Spinal cord (tissue), 10 donors: ENCODE results near the gene FAM13C. TPM values are rescaled to one million over a fixed set of nuclear protein-coding genes. Genes with fewer than 3 reads are reported as not detected.
A peak's percentile ranks its signal among the peaks of the same experiment; 100 is the strongest.

ENCODE experiments used
- DNase-seq, 6 donors: peaks; one replicate each; pipeline versions ENCODE4 v3.0.0 to v3.0.0-alpha.2; 2013 to 2015; ENCODE audit warnings: low spot score in 6 of 6, low read depth in 4 of 6
- H3K27ac ChIP-seq: one replicate; pipeline ENCODE4 v1.5.1; 2013; ENCODE audit warnings: low read depth, low read length, control low read depth
- H3K27me3 ChIP-seq: one replicate; pipeline ENCODE4 v1.6.1; 2013; ENCODE audit warnings: low read length; ENCODE audit not compliant: control insufficient read depth, insufficient read depth
- H3K36me3 ChIP-seq: one replicate; pipeline ENCODE4 v1.6.1; 2013; ENCODE audit warnings: low read length; ENCODE audit not compliant: control insufficient read depth, insufficient read depth
- H3K4me1 ChIP-seq: one replicate; pipeline ENCODE4 v1.6.1; 2013; ENCODE audit warnings: low read length; ENCODE audit not compliant: control insufficient read depth, insufficient read depth
- H3K4me3 ChIP-seq: one replicate; pipeline ENCODE4 v1.5.1; 2013; ENCODE audit warnings: low read depth, low read length, control low read depth
- H3K9me3 ChIP-seq: one replicate; pipeline ENCODE4 v1.6.1; 2013; ENCODE audit warnings: low read length; ENCODE audit not compliant: control insufficient read depth, insufficient read depth
- WGBS: methylation state at CpG from one replicate; pipeline ENCODE4 v1.1.5; 2013; ENCODE audit warnings: missing lambda C conversion rate; ENCODE audit not compliant: insufficient coverage; 5-methylcytosine and 5-hydroxymethylcytosine counted together
- polyA plus RNA-seq, 2 donors: library from polyadenylated mRNA; unstranded; fragments of 120-200 nt; gene quantifications; one replicate each; pipeline ENCODE4 v1.2.1, GENCODE V29; 2013; ENCODE audit not compliant: insufficient read length in 2 of 2
- total RNA-seq, 2 donors: library from RNA; depleted of rRNA in 1 of 2; stranded (reverse); fragments of 120-200 nt in 1 of 2; fragments of >200 nt in 1 of 2; gene quantifications; one replicate each; pipeline versions ENCODE4 v1.2.3 to v1.2.4, GENCODE V29; 2013 to 2014
- donor health status: healthy.

The FAM13C gene
- total and polyA plus RNA-seq, 4 donors: 28.2 to 52.5 (median 44.0) TPM

DNA sequence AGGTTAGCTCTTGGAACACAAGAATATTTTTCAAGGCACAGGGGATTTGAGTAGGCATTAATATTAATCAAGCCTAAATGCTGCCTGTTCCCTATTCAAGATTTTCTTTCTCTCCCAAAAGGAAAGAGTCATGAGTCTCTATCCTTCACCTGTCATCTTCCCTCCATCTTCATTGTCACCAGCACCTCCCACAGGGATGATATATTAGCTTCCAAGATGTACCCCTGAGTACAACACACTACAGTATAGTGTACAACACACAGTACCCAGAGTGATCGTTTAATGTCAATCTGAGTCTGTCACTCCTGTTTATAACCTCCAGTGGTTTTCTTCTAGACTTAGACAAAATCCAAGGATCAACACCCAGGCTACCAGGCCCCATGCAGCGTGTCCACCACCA, 50.1 kb downstream of the FAM13C start:
- H3K4me1 ChIP-seq: no peaks in the 10 kb centered on the region
- DNase-seq: no peak
- H3K36me3 ChIP-seq: peaks cover 4% of the 10 kb centered on the region
- WGBS: 100% methylated on average over 2 of the region's 2 CpGs
- H3K9me3 ChIP-seq: peaks cover 3% of the 10 kb centered on the region
- no peak overlapping the region for H3K27ac ChIP-seq
- H3K4me3 ChIP-seq: no peak overlapping the region
- no peaks in the 10 kb centered on the region for H3K27me3 ChIP-seq

DNA sequence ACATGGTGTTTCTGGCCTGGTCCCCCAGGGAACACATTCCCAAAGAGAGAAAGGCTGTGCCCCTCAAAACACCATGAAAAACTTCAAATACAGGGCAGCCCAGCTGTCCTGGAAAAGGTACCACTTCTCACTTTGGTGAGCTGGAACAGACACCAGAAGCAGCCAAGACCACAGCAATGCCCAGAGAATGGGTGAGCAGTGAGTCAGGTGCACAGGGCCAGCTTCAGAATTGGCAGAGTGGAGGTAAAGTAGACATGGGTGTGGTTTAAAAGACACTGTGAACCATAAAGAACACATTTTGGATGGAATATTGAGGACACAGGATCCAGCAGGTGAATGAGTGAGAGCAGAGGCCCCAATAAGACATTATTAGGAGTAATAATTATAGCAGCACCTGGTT, 51.3 kb downstream of the FAM13C start:
- no peak overlapping the region for H3K27ac ChIP-seq
- no peak overlapping the region for H3K4me3 ChIP-seq
- peaks cover 4% of the 10 kb centered on the region for H3K36me3 ChIP-seq
- no peaks in the 10 kb centered on the region for H3K4me1 ChIP-seq
- peaks cover 3% of the 10 kb centered on the region for H3K9me3 ChIP-seq
- no peak for DNase-seq
- no peaks in the 10 kb centered on the region for H3K27me3 ChIP-seq

DNA sequence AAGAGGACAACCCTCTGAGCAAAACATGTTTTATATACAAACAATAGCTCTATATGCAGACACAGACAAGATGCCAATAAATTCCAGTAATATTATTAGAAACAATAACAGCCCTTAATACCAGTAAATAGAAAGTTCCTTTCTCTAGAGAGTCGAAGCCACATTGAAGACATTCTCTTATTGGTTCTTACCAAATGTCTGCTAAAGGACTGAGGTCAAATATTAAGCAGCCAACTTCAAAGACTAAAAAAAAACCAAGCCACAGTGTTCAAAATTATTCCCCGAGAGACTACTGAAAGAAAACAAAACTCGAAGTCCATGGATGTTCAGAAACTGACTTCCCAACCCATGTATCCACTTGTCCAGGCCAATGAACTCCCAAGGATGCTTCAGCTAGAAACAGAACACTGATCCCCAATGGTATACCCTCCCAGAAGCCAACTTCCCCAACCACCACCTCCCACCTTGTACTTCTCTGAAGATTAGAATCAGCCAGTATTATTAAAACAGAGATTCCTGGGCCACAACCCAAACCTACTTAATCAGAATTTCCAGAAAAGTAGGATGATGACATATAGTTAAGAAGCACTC, 51.9 kb downstream of the FAM13C start:
- Histone ChIP-seq H3K9me3 (peaks cover 3% of the 10 kb centered on the region), H3K4me3 (no peak overlapping the region), H3K27me3 (no peaks in the 10 kb centered on the region), H3K4me1 (no peaks in the 10 kb centered on the region), H3K36me3 (peaks cover 4% of the 10 kb centered on the region), H3K27ac (no peak overlapping the region)
- 89% methylated on average over 2 of the region's 3 CpGs for WGBS
- DNase-seq: no peak

DNA sequence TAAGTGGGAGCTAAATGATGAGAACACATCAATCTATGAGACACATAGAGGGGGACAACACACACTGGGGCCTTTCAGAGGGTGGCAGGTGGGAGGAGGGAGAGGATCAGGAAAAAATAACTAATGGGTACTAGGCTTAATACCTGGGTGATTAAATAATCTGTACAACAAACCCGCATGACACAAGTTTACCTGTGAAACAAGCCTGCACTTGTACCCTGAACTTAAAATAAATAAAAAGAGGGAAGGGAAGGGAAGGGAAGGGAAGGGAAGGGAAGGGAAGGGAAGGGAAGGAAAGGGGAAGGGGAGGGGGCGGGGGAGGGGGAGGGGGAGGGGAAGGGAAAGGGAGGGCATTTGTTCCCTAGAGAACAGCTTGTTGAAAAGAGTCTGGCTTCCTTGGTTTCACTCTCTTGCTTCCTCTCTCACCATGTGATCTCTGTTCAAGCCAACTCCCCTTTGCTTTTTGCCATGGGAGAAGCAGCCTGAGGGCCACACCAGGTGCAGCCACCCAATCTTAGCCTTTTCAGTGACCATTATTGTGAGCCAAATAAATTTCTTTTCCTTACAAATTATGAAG, 57.7 kb downstream of the FAM13C start:
- H3K4me1 ChIP-seq: peaks cover 3% of the 10 kb centered on the region
- no peaks in the 10 kb centered on the region for H3K27me3 ChIP-seq
- H3K27ac ChIP-seq: no peak overlapping the region
- peaks cover 4% of the 10 kb centered on the region for H3K36me3 ChIP-seq
- no CpG with 5 or more reads among the region's 2 CpGs for WGBS
- no peak overlapping the region for H3K4me3 ChIP-seq
- DNase-seq: no peak
- H3K9me3 ChIP-seq: no peaks in the 10 kb centered on the region

DNA sequence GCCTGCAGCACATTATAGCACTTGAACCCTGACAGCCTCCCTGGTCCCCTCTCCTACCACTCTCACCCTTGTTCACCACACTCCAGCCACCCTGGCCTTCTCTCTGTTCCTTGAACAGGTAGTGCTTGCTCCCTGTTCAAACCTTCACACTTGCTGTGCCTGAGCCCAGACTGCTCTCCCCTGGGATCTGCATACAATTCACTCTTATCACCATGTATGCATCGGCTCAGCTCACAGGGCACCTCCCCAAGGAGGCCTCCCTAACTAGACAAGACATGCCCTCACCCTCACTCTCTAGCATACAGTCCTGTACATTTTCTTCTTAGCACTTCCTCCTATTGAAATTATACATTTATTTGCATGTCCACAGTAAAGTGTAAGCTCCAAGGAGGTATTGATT, 59.3 kb downstream of the FAM13C start:
- WGBS: 60% methylated on average over 1 of the region's 1 CpG
- Histone ChIP-seq H3K27me3 (no peaks in the 10 kb centered on the region), H3K4me3 (no peak overlapping the region), H3K4me1 (peaks cover 3% of the 10 kb centered on the region), H3K27ac (no peak overlapping the region), H3K9me3 (no peaks in the 10 kb centered on the region), H3K36me3 (no peaks in the 10 kb centered on the region)
- DNase-seq: no peak

DNA sequence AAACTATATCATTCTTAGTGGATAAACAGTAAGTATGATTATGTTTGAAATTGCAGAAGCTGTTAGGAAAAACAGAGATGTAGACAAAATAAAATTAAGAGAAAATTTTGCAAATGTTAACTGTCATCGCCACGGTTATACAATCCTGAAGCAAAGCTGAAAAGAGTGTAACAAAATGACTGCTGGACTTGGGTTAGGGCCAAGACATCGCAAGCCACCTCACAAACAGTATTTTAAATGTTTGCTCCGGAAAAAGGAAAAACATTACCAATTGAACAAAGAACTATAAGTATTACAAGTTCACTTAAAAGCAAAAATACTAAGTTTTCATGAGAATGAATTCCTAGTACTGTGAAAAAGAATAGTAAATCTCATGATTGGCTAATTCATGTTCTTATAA, 60.0 kb downstream of the FAM13C start:
- peak in 1 of 6 donors; percentile 36 for DNase-seq
- no peaks in the 10 kb centered on the region for H3K9me3 ChIP-seq
- no peak overlapping the region for H3K4me3 ChIP-seq
- H3K27ac ChIP-seq: no peak overlapping the region
- H3K4me1 ChIP-seq: peaks cover 3% of the 10 kb centered on the region
- no CpG with 5 or more reads among the region's 4 CpGs for WGBS
- H3K36me3 ChIP-seq: no peaks in the 10 kb centered on the region
- H3K27me3 ChIP-seq: no peaks in the 10 kb centered on the region

DNA sequence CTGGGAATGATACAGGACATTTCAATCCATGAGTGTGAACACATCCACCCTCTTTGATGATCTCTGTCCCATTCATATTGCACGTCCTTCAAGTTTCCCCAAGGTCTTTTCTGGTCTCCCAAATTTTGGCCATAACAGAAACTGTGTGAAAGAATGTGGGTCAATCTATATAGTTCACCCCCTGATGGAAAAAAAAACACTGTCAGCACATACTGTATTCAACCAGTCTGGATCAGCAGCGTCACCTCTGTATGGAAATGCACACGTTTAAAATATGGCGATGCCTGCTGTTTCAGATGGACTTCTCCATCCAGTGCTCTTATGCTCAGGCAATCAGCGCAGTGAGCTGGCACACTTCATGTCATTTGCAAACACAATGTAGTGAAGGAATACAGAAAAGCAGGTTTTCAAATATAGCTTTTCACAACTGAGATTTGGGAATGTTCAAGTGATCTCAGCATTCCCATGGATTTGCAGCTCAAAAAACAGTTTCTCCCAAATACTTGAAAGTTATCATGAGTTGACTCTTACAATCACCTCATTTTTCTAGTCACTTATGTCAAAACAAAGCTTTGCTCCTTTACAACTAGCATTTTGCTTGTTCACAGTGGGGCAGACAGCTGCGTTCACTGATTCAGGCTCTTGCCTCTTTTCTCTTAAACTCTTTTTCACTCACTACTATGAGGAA, 61.1 kb downstream of the FAM13C start:
- Histone ChIP-seq H3K4me1 (peaks cover 3% of the 10 kb centered on the region), H3K27ac (no peak overlapping the region), H3K27me3 (no peaks in the 10 kb centered on the region), H3K4me3 (no peak overlapping the region), H3K9me3 (no peaks in the 10 kb centered on the region), H3K36me3 (no peaks in the 10 kb centered on the region)
- DNase-seq: peak in 1 of 6 donors; percentile 35
- 68% methylated on average over 4 of the region's 6 CpGs for WGBS

DNA sequence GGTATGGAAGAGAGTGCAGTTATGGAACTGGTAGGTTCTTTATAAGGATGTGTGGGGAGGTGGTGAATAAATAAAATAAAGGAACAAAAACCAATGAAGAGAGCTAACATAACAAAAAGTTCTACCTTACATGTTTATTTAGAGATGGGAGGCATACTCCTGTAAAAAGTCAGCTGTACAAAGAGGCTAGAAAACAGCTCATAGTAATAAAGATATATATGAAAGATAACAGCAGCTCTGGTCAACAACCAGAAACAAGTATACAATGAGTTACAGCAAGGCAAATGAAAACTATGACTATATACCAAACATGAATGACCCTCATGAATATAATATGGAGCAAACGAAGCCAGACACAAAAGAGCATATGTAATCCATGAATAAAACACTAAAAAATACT, 62.0 kb downstream of the FAM13C start:
- no peaks in the 10 kb centered on the region for H3K9me3 ChIP-seq
- no peak for DNase-seq
- no peak overlapping the region for H3K27ac ChIP-seq
- H3K4me1 ChIP-seq: peaks cover 3% of the 10 kb centered on the region
- no peak overlapping the region for H3K4me3 ChIP-seq
- WGBS: no CpG with 5 or more reads among the region's 1 CpG
- H3K36me3 ChIP-seq: no peaks in the 10 kb centered on the region
- H3K27me3 ChIP-seq: no peaks in the 10 kb centered on the region

DNA sequence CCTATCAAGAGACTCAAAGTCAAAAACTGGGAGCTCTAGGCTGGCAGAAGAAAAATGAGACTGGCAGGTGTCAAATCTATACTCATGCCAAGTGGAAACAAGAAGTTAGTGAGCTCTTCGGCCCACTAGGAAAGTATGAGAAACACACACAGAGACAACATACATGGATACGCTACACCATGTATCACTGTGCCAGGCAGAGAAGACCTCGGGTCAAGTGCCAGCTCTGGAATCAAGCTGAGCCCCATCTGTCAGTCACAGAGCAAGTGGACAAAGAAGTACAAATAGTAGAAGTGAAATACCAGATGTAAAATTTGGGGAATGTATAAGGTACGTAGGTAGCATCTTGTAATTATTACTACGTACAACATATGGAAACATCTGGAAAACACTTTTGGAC, 62.4 kb downstream of the FAM13C start:
- 0% methylated on average over 1 of the region's 5 CpGs for WGBS
- no peak for DNase-seq
- Histone ChIP-seq H3K4me1 (peaks cover 3% of the 10 kb centered on the region), H3K27me3 (no peaks in the 10 kb centered on the region), H3K9me3 (no peaks in the 10 kb centered on the region), H3K36me3 (no peaks in the 10 kb centered on the region), H3K4me3 (no peak overlapping the region), H3K27ac (no peak overlapping the region)

DNA sequence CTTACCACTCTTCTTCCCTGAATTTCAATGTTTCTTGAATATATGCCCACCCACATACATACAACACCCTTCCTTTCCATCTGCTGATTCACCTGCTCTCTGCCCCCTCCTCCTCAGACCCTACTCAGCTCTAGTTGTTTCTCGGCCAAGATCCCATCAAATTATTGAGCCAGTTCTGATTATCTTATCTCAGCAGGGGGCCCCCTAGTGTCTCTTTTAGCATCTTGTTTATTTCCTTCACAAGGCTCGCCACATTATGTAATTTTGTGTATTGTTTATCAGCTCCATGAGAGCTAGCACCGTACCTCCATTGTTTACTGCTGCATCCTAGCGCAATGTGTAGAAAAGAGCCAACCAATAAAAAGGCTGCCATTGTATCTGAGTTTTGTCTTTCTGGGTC, 71.9 kb downstream of the FAM13C start:
- WGBS: 64% methylated on average over 3 of the region's 4 CpGs

More for the DNA sequence above, 71.9 kb downstream of the FAM13C start:
- no peaks in the 10 kb centered on the region for H3K27me3 ChIP-seq
- H3K9me3 ChIP-seq: no peaks in the 10 kb centered on the region
- H3K4me3 ChIP-seq: no peak overlapping the region
- peak in 1 of 6 donors; percentile 52 for DNase-seq
- no peak overlapping the region for H3K27ac ChIP-seq
- peaks cover 5% of the 10 kb centered on the region for H3K36me3 ChIP-seq
- peaks cover 16% of the 10 kb centered on the region for H3K4me1 ChIP-seq
